HG03196 (cell line): ENCODE measurements around the gene WTAP.
A peak's percentile ranks its signal among the peaks of the same experiment; 100 is the strongest.
"Not testable (repeated sequence)": the region's sequence is repeated elsewhere in the genome, so short reads cannot be mapped to it uniquely, and the experiment has no call there.

Experiments used
- ATAC-seq: cut with Tn5 transposase; IDR thresholded peaks from one replicate; pipeline ENCODE4 v1.9.1; 2021; ENCODE audit not compliant: unreplicated experiment

WTAP gene

GRCh38 chr6:159726918-159727716 is at the start of gene WTAP:
TSS of gene WTAP (plus strand) at chr6:159727506. CDS start at chr6:159736266, 8,760 bp downstream.
- ATAC-seq: peak; percentile 78

GRCh38 chr6:159677506-159678165 is 49.7 kb upstream of the WTAP start:
- ATAC-seq: no peak

- ATAC-seq: no peak
These were observed 48.7 kb upstream of the WTAP start for GRCh38 chr6:159678574-159678973.

- no peak for ATAC-seq
These were observed 47.9 kb upstream of the WTAP start for GRCh38 chr6:159679091-159680077.

GRCh38 chr6:159680104-159680503 is 47.2 kb upstream of the WTAP start:
- no peak for ATAC-seq

GRCh38 chr6:159681191-159681880 is 46.0 kb upstream of the WTAP start:
- ATAC-seq: no peak

- no peak for ATAC-seq
These were observed 45.0 kb upstream of the WTAP start for GRCh38 chr6:159682295-159682694.

GRCh38 chr6:159682810-159683209 is 44.5 kb upstream of the WTAP start:
- ATAC-seq: no peak

GRCh38 chr6:159684013-159684304 is 43.3 kb upstream of the WTAP start:
- no peak for ATAC-seq

- no peak for ATAC-seq
These were observed 41.3 kb upstream of the WTAP start for GRCh38 chr6:159686040-159686439.

- ATAC-seq: no peak
These were observed 40.6 kb upstream of the WTAP start for GRCh38 chr6:159686703-159687102.

- no peak for ATAC-seq
These were observed 40.0 kb upstream of the WTAP start for GRCh38 chr6:159687341-159687740.

GRCh38 chr6:159688266-159688905 is 38.9 kb upstream of the WTAP start:
- no peak for ATAC-seq

- ATAC-seq: no peak
These were observed 38.3 kb upstream of the WTAP start for GRCh38 chr6:159689001-159689400.

GRCh38 chr6:159690135-159690534 is 37.2 kb upstream of the WTAP start:
- ATAC-seq: not testable (repeated sequence)

- peak; percentile 21 for ATAC-seq
These were observed 36.0 kb upstream of the WTAP start for GRCh38 chr6:159691133-159691962.

GRCh38 chr6:159691963-159692287 is 35.4 kb upstream of the WTAP start:
- ATAC-seq: no peak

GRCh38 chr6:159692303-159693127 is 34.8 kb upstream of the WTAP start:
- ATAC-seq: peak; percentile 29
